Endodermal cell (in vitro differentiated cells): ENCODE data around the gene ZNF429. TPM values are rescaled to one million over a fixed set of nuclear protein-coding genes. Genes with fewer than 3 reads are reported as not detected.
"Not testable (repeated sequence)": the region's sequence is repeated elsewhere in the genome, so short reads cannot be mapped to it uniquely, and the experiment has no call there.

Source experiments
- DNase-seq: peaks from one replicate; pipeline ENCODE4 v3.0.0-alpha.2; 2017
- H3K27ac ChIP-seq: 2 replicates; pipeline ENCODE4 v1.5.1; 2013; ENCODE audit warnings: mild to moderate bottlenecking, low read depth, low read length, moderate library complexity
- H3K27me3 ChIP-seq: 2 replicates; pipeline ENCODE4 v1.6.1; 2013; ENCODE audit warnings: mild to moderate bottlenecking, low read length, moderate library complexity; ENCODE audit not compliant: insufficient read depth, control insufficient read depth, poor library complexity, severe bottlenecking
- H3K36me3 ChIP-seq: 2 replicates; pipeline ENCODE4 v1.7.0; 2013; ENCODE audit warnings: mild to moderate bottlenecking, low read length, moderate library complexity; ENCODE audit not compliant: control insufficient read depth, insufficient read depth
- H3K4me1 ChIP-seq: one replicate; pipeline ENCODE4 v1.7.0; 2013; ENCODE audit warnings: low read length; ENCODE audit not compliant: control insufficient read depth, insufficient read depth
- H3K4me3 ChIP-seq: 2 replicates; pipeline ENCODE4 v1.5.1; 2013; ENCODE audit warnings: mild to moderate bottlenecking, low read length, moderate library complexity
- H3K9ac ChIP-seq: 2 replicates; pipeline ENCODE4 v1.6.1; 2013; ENCODE audit warnings: mild to moderate bottlenecking, low read length, moderate library complexity; ENCODE audit not compliant: poor library complexity, severe bottlenecking; ENCODE audit errors: extremely low read depth
- H3K9me3 ChIP-seq: 2 replicates; pipeline ENCODE4 v1.6.1; 2013; ENCODE audit warnings: mild to moderate bottlenecking, low read length, moderate library complexity; ENCODE audit not compliant: control insufficient read depth
- H3K27ac Mint-ChIP-seq: 2 replicates; pipeline ENCODE4 v1.8.0; 2020; ENCODE audit warnings: mixed read lengths
- H3K27me3 Mint-ChIP-seq: 2 replicates; pipeline ENCODE4 v1.8.0; 2021; ENCODE audit warnings: mild to moderate bottlenecking, mixed read lengths; ENCODE audit not compliant: insufficient read depth
- H3K36me3 Mint-ChIP-seq: 2 replicates; pipeline ENCODE4 v1.8.0; 2020; ENCODE audit warnings: low read depth, mixed read lengths
- H3K4me1 Mint-ChIP-seq: 2 replicates; pipeline ENCODE4 v1.8.0; 2020; ENCODE audit warnings: mixed read lengths
- H3K4me3 Mint-ChIP-seq: 2 replicates; pipeline ENCODE4 v1.8.0; 2020; ENCODE audit warnings: mild to moderate bottlenecking, moderate library complexity, mixed read lengths
- H3K9me3 Mint-ChIP-seq: 2 replicates; pipeline ENCODE4 v1.8.0; 2020; ENCODE audit warnings: mild to moderate bottlenecking, mixed read lengths
- CTCF ChIP-seq: fragments of 200-600 bp; sonication (generic); conservative IDR thresholded peaks from 2 replicates; pipeline ENCODE4 v1.5.0; 2021; ENCODE audit warnings: antibody characterized with exemption, mild to moderate bottlenecking
- WGBS, 2 experiments: methylation state at CpG; one replicate each; pipeline versions ENCODE4 v1.1.5 to v1.1.7; 2013; ENCODE audit warnings: missing lambda C conversion rate in 2 of 2, mixed read lengths in 1 of 2; ENCODE audit not compliant: insufficient coverage in 1 of 2, insufficient read length in 1 of 2; 5-methylcytosine and 5-hydroxymethylcytosine counted together
- total RNA-seq, 2 donors: library from RNA; stranded (reverse); fragmentation: NEBNext Ultra II Directional in 1 of 2; extraction: Animal tissue kit (Norgen Biotek cat#: 25700) in 1 of 2; gene quantifications; 2 replicates in 1 of 2; 3 replicates in 1 of 2; pipeline ENCODE4 v1.2.1, GENCODE V29; 2021

The ZNF429 gene
- total RNA-seq, 2 donors from 2014 or later = 14.3 to 23.2 TPM

DNA sequence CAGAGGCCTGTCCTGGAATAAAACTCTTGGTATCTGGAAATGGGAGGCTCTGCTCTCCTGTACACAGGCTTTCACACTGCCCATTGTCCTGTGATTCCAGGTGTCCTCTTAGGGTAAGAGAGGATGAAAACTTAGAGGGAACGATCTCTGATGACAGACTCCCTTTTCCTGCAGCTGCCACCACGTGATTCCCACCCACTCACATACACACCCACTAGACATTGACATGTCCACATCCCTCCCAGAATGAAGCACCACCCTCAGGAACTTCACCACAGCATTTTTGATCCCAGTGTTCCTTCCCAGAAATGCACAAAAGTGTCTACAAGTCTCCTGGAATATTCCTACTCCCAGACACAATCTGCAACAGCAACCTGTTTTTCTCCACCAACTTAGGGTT, 8.2 kb downstream of the ZNF429 start:
- H3K4me1 Mint-ChIP-seq = no peaks in the 10 kb centered on the region
- H3K27me3 Mint-ChIP-seq = no peaks in the 10 kb centered on the region
- Histone ChIP-seq H3K9me3 (peaks cover 54% of the 10 kb centered on the region), H3K4me1 (no peaks in the 10 kb centered on the region), H3K36me3 (peaks cover 6% of the 10 kb centered on the region), H3K4me3 (no peak overlapping the region), H3K27me3 (no peaks in the 10 kb centered on the region), H3K27ac (no peak overlapping the region), H3K9ac (no peak overlapping the region)
- H3K36me3 Mint-ChIP-seq = peaks cover 69% of the 10 kb centered on the region
- no peak for TF ChIP-seq CTCF
- H3K4me3 Mint-ChIP-seq = no peak overlapping the region
- H3K9me3 Mint-ChIP-seq = peaks cover 81% of the 10 kb centered on the region
- no peak overlapping the region for H3K27ac Mint-ChIP-seq
- WGBS, 2 experiments = 79 to 100% methylated on average over 1 to 2 of the region's 2 CpGs
- no peak for DNase-seq

GRCh38 chr19:21519488-21519887, 14.1 kb downstream of the ZNF429 start:
- H3K36me3 ChIP-seq = peaks cover 39% of the 10 kb centered on the region
- H3K9me3 ChIP-seq = peaks cover 90% of the 10 kb centered on the region
- no peak overlapping the region for H3K9ac ChIP-seq
- Mint-ChIP-seq H3K36me3 (peaks cover 83% of the 10 kb centered on the region), H3K4me3 (no peak overlapping the region), H3K27me3 (no peaks in the 10 kb centered on the region), H3K9me3 (peaks cover 75% of the 10 kb centered on the region), H3K4me1 (no peaks in the 10 kb centered on the region), H3K27ac (no peak overlapping the region)
- no peak for TF ChIP-seq CTCF
- H3K4me1 ChIP-seq = no peaks in the 10 kb centered on the region
- no peak for DNase-seq
- no peak overlapping the region for H3K27ac ChIP-seq
- no peaks in the 10 kb centered on the region for H3K27me3 ChIP-seq
- peak overlapping the region; percentile 50 for H3K4me3 ChIP-seq
- 97% methylated on average over 2 of the region's 2 CpGs; no CpG with 5 or more reads in 1 of the 2 experiments for WGBS, 2 experiments

- peaks cover 85% of the 10 kb centered on the region for H3K9me3 ChIP-seq
Measured at GRCh38 chr19:21532904-21533303, 27.5 kb downstream of the ZNF429 start.

GRCh38 chr19:21536741-21537290, 31.4 kb downstream of the ZNF429 start:
- DNase-seq, H3K9ac ChIP-seq, H3K4me1 ChIP-seq, H3K27me3 Mint-ChIP-seq, H3K4me3 Mint-ChIP-seq, H3K27ac ChIP-seq, H3K27ac Mint-ChIP-seq, H3K27me3 ChIP-seq, H3K4me1 Mint-ChIP-seq: not testable (repeated sequence)
- peaks cover 67% of the 10 kb centered on the region for H3K36me3 Mint-ChIP-seq
- Histone ChIP-seq H3K4me3 (peak overlapping the region; percentile 66), H3K36me3 (peaks cover 27% of the 10 kb centered on the region), H3K9me3 (peaks cover 67% of the 10 kb centered on the region)
- peaks cover 75% of the 10 kb centered on the region for H3K9me3 Mint-ChIP-seq
- WGBS, 2 experiments = 98 to 100% methylated on average over 1 to 2 of the region's 2 CpGs

More at GRCh38 chr19:21532904-21533303, 27.5 kb downstream of the ZNF429 start:
- 89% methylated on average over 2 of the region's 3 CpGs; no CpG with 5 or more reads in 1 of the 2 experiments for WGBS, 2 experiments
- Mint-ChIP-seq H3K4me1 (no peaks in the 10 kb centered on the region), H3K27ac (no peak overlapping the region), H3K27me3 (no peaks in the 10 kb centered on the region), H3K9me3 (peaks cover 80% of the 10 kb centered on the region), H3K36me3 (peaks cover 85% of the 10 kb centered on the region), H3K4me3 (no peak overlapping the region)
- Histone ChIP-seq H3K4me3 (no peak overlapping the region), H3K9ac (no peak overlapping the region), H3K36me3 (peaks cover 49% of the 10 kb centered on the region), H3K27me3 (no peaks in the 10 kb centered on the region), H3K27ac (no peak overlapping the region), H3K4me1 (no peaks in the 10 kb centered on the region)
- no peak for TF ChIP-seq CTCF
- DNase-seq = no peak
